HCT116 (cell line): ENCODE results near the gene CCDC91. TPM values are rescaled to one million over a fixed set of nuclear protein-coding genes. Genes with fewer than 3 reads are reported as not detected.

Experiments used
- ATAC-seq: fragments of 200-7000 bp; cut with Tn5 transposase; 2 replicates; pipeline ENCODE4 v1.9.1; 2020; ENCODE audit warnings: mild to moderate bottlenecking, moderate library complexity
- BruUV-seq: library from RNA; stranded (reverse); fragments of 400-500 nt; replicated peaks from 2 replicates; lab custom pipeline; 2021; lab: Mats Ljungman, UMichigan
- CTCF ChIA-PET: fragments of 300-600 bp; sonication (Branson Sonifier 250); formaldehyde crosslinking; loops from one replicate; lab custom pipeline; 2021; ENCODE audit warnings: antibody characterized with exemption; lab: Charles Lee
- POLR2A ChIA-PET: fragments of 300-600, 350-600 bp; sonication (Branson Sonifier 250); formaldehyde crosslinking; loops from one replicate; lab custom pipeline; 2021; ENCODE audit warnings: antibody characterized with exemption; lab: Charles Lee
- RAD21 ChIA-PET, 2 experiments: fragments of 300-600 bp; sonication (Branson Sonifier 250); formaldehyde crosslinking; loops; one replicate each; lab custom pipeline; 2023; ENCODE audit warnings: low total read pairs in 2 of 2; ENCODE audit not compliant: uncharacterized antibody in 2 of 2, unreplicated experiment in 2 of 2, low non-redundant PET in 1 of 2; lab: Charles Lee
- DNase-seq: peaks from one replicate; pipeline ENCODE4 v3.0.0-alpha.2; 2010; ENCODE audit warnings: low read depth, low spot score
- H2AFZ ChIP-seq: fragments of 200-600 bp; shearing (Covaris generic), sonication (generic); 2 replicates; pipeline ENCODE4 v1.6.1; 2017; ENCODE audit warnings: low read depth, mixed run types, mixed read lengths, antibody characterized with exemption, low read length; ENCODE audit not compliant: poor library complexity, severe bottlenecking
- H3K27ac ChIP-seq: 2 replicates; pipeline ENCODE4 v1.5.1; 2012; ENCODE audit warnings: low read depth, low read length
- H3K27me3 ChIP-seq: fragments of 200-600 bp; sonication (generic); 2 replicates; pipeline ENCODE4 v1.6.1; 2016; ENCODE audit warnings: mixed run types, low read length, mixed read lengths; ENCODE audit not compliant: insufficient read depth
- H3K36me3 ChIP-seq, 2 experiments: fragments of 200-500 bp in 1 of 2; fragments of 200-600 bp in 1 of 2; sonication (Bioruptor generic) in 1 of 2; sonication (generic) in 1 of 2; 2 replicates each; pipeline versions ENCODE4 v1.5.1 to v1.6.1; 2014 to 2016; ENCODE audit warnings: low read length in 2 of 2, inconsistent platforms in 1 of 2, mixed read lengths in 1 of 2, mixed run types in 1 of 2; ENCODE audit not compliant: insufficient read depth in 2 of 2, control insufficient read depth in 1 of 2
- H3K4me1 ChIP-seq, 2 experiments: fragments of 200-600 bp in 1 of 2; sonication (generic) in 1 of 2; 2 replicates each; pipeline versions ENCODE4 v1.5.1 to v1.6.1; 2012 to 2017; ENCODE audit warnings: low read length in 2 of 2, inconsistent platforms in 1 of 2, mild to moderate bottlenecking in 1 of 2, mixed read lengths in 1 of 2, mixed run types in 1 of 2, moderate library complexity in 1 of 2; ENCODE audit not compliant: insufficient read depth in 2 of 2, control insufficient read depth in 1 of 2
- H3K4me2 ChIP-seq: fragments of 200-600 bp; sonication (generic); 2 replicates; pipeline ENCODE4 v1.6.1; 2017; ENCODE audit warnings: mixed run types, low read length, mixed read lengths
- H3K4me3 ChIP-seq, 2 experiments: fragments of 200-600 bp in 1 of 2; sonication (generic) in 1 of 2; replicated peaks in 1 of 2; 2 replicates each; pipeline ENCODE4 v1.5.1; 2011 to 2016; ENCODE audit warnings: low read length in 2 of 2, control low read depth in 1 of 2, low read depth in 1 of 2, mild to moderate bottlenecking in 1 of 2, mixed read lengths in 1 of 2, mixed run types in 1 of 2
- H3K79me2 ChIP-seq: fragments of 200-600 bp; sonication (generic); 2 replicates; pipeline ENCODE4 v1.6.1; 2017; ENCODE audit warnings: mild to moderate bottlenecking, mixed run types, low read length, moderate library complexity, mixed read lengths; ENCODE audit not compliant: insufficient read depth
- H3K9ac ChIP-seq: fragments of 200-600 bp; sonication (generic); 2 replicates; pipeline ENCODE4 v1.6.1; 2016; ENCODE audit warnings: low read length, mixed read lengths
- H3K9me2 ChIP-seq: fragments of 200-600 bp; sonication (generic), shearing (Covaris generic); 2 replicates; pipeline ENCODE4 v1.6.1; 2017; ENCODE audit warnings: mixed run types, mild to moderate bottlenecking, moderate library complexity; ENCODE audit not compliant: insufficient read depth
- H3K9me3 ChIP-seq, 2 experiments: fragments of 200-500 bp in 1 of 2; fragments of 200-600 bp in 1 of 2; sonication (Bioruptor generic) in 1 of 2; sonication (generic) in 1 of 2; 2 replicates each; pipeline ENCODE4 v1.6.1; 2014 to 2017; ENCODE audit warnings: low read length in 2 of 2, mixed read lengths in 2 of 2, inconsistent platforms in 1 of 2, low read depth in 1 of 2, mild to moderate bottlenecking in 1 of 2, mixed run types in 1 of 2, moderate library complexity in 1 of 2; ENCODE audit not compliant: control insufficient read depth in 1 of 2, insufficient read depth in 1 of 2
- H4K20me1 ChIP-seq: fragments of 200-600 bp; sonication (generic), shearing (Covaris generic); 2 replicates; pipeline ENCODE4 v1.6.1; 2017; ENCODE audit warnings: mixed run types, mild to moderate bottlenecking, moderate library complexity; ENCODE audit not compliant: insufficient read depth
- EZH2phosphoT487 ChIP-seq: fragments of 200-600 bp; IDR thresholded peaks from 2 replicates; pipeline ENCODE4 v1.6.1; 2018; ENCODE audit warnings: antibody characterized with exemption, borderline replicate concordance
- FOSL1 ChIP-seq: IDR thresholded peaks from 2 replicates; pipeline ENCODE4 v1.6.1; 2012; ENCODE audit warnings: low read depth
- JUND ChIP-seq: IDR thresholded peaks from 2 replicates; pipeline ENCODE4 v1.6.1; 2012
- REST ChIP-seq: IDR thresholded peaks from 2 replicates; pipeline ENCODE4 v1.6.1; 2012; ENCODE audit warnings: low read depth
- SRF ChIP-seq: IDR thresholded peaks from 2 replicates; pipeline ENCODE4 v1.6.1; 2012; ENCODE audit warnings: low read depth
- TCF7L2 ChIP-seq: IDR thresholded peaks from 2 replicates; pipeline ENCODE4 v1.7.0; 2011; ENCODE audit warnings: borderline replicate concordance, inconsistent platforms; ENCODE audit not compliant: insufficient read depth, insufficient read length; ENCODE audit errors: extremely low read depth
- ZBTB33 ChIP-seq: IDR thresholded peaks from 2 replicates; pipeline ENCODE4 v1.6.1; 2011; ENCODE audit warnings: mild to moderate bottlenecking, low read length, moderate library complexity; ENCODE audit not compliant: insufficient replicate concordance; ENCODE audit errors: extremely low read depth
- ZFX ChIP-seq: fragments of 450-650 bp; IDR thresholded peaks from 2 replicates; pipeline ENCODE4 v1.6.1; 2017
- intact Hi-C: fragments of 100-400 bp; cut with micrococcal nuclease; formaldehyde crosslinking; loops from 2 replicates; pipeline ENCODE4 v1.10.0; 2022
- total RNA-seq: library from RNA; stranded (reverse); gene quantifications from one replicate; pipeline ENCODE4 v1.2.1, GENCODE V29; 2021; ENCODE audit not compliant: unreplicated experiment

The CCDC91 gene
- total RNA-seq, 1 experiment from 2014 or later = 18.1 TPM

DNA sequence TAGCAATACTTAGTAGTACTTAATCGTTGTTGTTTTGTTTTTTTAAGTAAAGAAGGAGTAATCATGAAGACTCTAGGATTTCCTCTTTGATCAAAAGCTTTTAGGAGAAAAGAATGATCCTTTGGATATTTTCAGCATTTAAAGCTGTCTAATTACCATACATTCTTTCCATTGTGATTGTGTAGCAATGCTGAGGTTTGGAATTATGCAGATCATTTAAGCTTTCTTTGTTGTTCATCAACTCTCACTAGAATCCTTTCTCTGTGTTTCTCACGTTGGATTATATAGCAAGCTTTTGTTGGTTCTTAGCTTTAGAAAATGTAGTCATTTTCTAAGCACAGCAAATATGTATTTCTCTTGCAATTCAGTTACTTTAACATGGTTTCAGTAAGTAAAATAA, 25.8 kb downstream of the CCDC91 start (continued):
- no peak for TF ChIP-seq REST
- TF ChIP-seq, all 23 proteins: peak for 0

- H3K9ac ChIP-seq = no peak overlapping the region
- no peaks in the 10 kb centered on the region for H3K79me2 ChIP-seq
- TF ChIP-seq ZBTB33 = no peak
- no peak for TF ChIP-seq REST
- TF ChIP-seq FOSL1 = no peak
- no peak for TF ChIP-seq SRF
- TF ChIP-seq ZFX = no peak
- TF ChIP-seq TCF7L2 = no peak
- no peak for TF ChIP-seq EZH2phosphoT487
- TF ChIP-seq JUND = no peak
- ATAC-seq (no peak), DNase-seq (no peak)
- H4K20me1 ChIP-seq = no peaks in the 10 kb centered on the region
- ChIA-PET POLR2A (interaction anchor here (0.6 kb wide), 1 partner anchor 49 kb away, joined by 3 read pairs; no protein-coding TSS in a partner anchor), RAD21 (no interaction called here), CTCF (no interaction called here)
- H3K9me2 ChIP-seq = no peaks in the 10 kb centered on the region
- no peaks in the 10 kb centered on the region for H3K36me3 ChIP-seq
- no TSS peak for BruUV-seq
- no peak overlapping the region for H3K4me3 ChIP-seq
- no peaks in the 10 kb centered on the region for H3K9me3 ChIP-seq
- H3K27ac ChIP-seq = no peak overlapping the region
- intact Hi-C loops = no loop called here
- no peak overlapping the region for H2AFZ ChIP-seq
- no peak overlapping the region for H3K4me2 ChIP-seq
- no peaks in the 10 kb centered on the region for H3K4me1 ChIP-seq
- H3K27me3 ChIP-seq = no peaks in the 10 kb centered on the region
These were observed 27.5 kb downstream of the CCDC91 start for GRCh38 chr12:28217805-28218204.
